ENCODE data around the gene TNFSF10. TPM values are rescaled to one million over a fixed set of nuclear protein-coding genes. Genes with fewer than 3 reads are reported as not detected.

Gene TNFSF10
- total and polyA plus RNA-seq, 9 of the 15 experiments (the other 6 are each of a cell fraction or from before 2014, with no cell fraction given) = 0.07 to 1.3 (median 0.27) TPM; not detected in 1

GRCh38 chr3:172539273-172539672 lies 16.0 kb upstream of the TNFSF10 start:
- ChIA-PET POLR2A (no interaction called here), CTCF (ENCODE audit: low intra/inter-chr PET ratio) (no interaction called here)
- peaks cover 5 to 6% of the 10 kb centered on the region in 2 experiments; a peak in 3 of 5 replicates for H3K4me1 ChIP-seq (replicated peaks in 1 of 2; ENCODE audit: control insufficient read depth in 2 of 2, insufficient read depth in 2 of 2, low read length in 2 of 2)
- no peak overlapping the region for H3K4me3 ChIP-seq
- no peak for FAIRE-seq
- no peak overlapping the region for H2AFZ ChIP-seq (ENCODE audit: low read depth, low read length)
- no peak for TF ChIP-seq CHAMP1 (IDR thresholded peaks at IDR 0.05)
- TF ChIP-seq ZNF384 (IDR thresholded peaks at IDR 0.05; ENCODE audit: low read depth, low read length) = no peak
- TF ChIP-seq, protein P1, sequence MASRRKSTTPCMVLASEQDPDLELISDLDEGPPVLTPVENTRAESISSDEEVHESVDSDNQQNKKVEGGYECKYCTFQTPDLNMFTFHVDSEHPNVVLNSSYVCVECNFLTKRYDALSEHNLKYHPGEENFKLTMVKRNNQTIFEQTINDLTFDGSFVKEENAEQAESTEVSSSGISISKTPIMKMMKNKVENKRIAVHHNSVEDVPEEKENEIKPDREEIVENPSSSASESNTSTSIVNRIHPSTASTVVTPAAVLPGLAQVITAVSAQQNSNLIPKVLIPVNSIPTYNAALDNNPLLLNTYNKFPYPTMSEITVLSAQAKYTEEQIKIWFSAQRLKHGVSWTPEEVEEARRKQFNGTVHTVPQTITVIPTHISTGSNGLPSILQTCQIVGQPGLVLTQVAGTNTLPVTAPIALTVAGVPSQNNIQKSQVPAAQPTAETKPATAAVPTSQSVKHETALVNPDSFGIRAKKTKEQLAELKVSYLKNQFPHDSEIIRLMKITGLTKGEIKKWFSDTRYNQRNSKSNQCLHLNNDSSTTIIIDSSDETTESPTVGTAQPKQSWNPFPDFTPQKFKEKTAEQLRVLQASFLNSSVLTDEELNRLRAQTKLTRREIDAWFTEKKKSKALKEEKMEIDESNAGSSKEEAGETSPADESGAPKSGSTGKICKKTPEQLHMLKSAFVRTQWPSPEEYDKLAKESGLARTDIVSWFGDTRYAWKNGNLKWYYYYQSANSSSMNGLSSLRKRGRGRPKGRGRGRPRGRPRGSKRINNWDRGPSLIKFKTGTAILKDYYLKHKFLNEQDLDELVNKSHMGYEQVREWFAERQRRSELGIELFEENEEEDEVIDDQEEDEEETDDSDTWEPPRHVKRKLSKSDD (conservative IDR thresholded peaks at IDR 0.05; ENCODE audit: low read length) = no peak
- no peak for TF ChIP-seq RB1 (IDR thresholded peaks at IDR 0.05; ENCODE audit: low read depth)
- no peak for TF ChIP-seq MCM3 (IDR thresholded peaks at IDR 0.05)
- TF ChIP-seq EGR1 (conservative IDR thresholded peaks at IDR 0.05) = no peak
- TF ChIP-seq, protein P2, sequence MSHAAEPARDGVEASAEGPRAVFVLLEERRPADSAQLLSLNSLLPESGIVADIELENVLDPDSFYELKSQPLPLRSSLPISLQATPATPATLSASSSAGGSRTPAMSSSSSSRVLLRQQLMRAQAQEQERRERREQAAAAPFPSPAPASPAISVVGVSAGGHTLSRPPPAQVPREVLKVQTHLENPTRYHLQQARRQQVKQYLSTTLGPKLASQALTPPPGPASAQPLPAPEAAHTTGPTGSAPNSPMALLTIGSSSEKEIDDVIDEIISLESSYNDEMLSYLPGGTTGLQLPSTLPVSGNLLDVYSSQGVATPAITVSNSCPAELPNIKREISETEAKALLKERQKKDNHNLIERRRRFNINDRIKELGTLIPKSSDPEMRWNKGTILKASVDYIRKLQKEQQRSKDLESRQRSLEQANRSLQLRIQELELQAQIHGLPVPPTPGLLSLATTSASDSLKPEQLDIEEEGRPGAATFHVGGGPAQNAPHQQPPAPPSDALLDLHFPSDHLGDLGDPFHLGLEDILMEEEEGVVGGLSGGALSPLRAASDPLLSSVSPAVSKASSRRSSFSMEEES (CRISPR knock-in tag; IDR thresholded peaks at IDR 0.05) = no peak
- no peak for TF ChIP-seq TSHZ1 (CRISPR knock-in tag; IDR thresholded peaks at IDR 0.05)
- no peak for TF ChIP-seq ZNF224 (CRISPR knock-in tag; IDR thresholded peaks at IDR 0.05)
- no peaks in the 10 kb centered on the region for H3K9me1 ChIP-seq (ENCODE audit: control insufficient read depth, insufficient read depth, low read length)
- H3K9me3 ChIP-seq (replicated peaks; ENCODE audit: control insufficient read depth, insufficient read depth, low read depth, low read length) = no peaks in the 10 kb centered on the region
- no peak overlapping the region for H3K9ac ChIP-seq (ENCODE audit: insufficient read depth in 1 of 2, low read depth in 2 of 2, low read length in 2 of 2)
- H3K4me2 ChIP-seq (ENCODE audit: insufficient read depth, low read length) = no peak overlapping the region
- H3K36me3 ChIP-seq (ENCODE audit: control insufficient read depth, insufficient read depth, low read length) = no peaks in the 10 kb centered on the region
- H4K20me1 ChIP-seq (replicated peaks; ENCODE audit: control insufficient read depth, insufficient read depth, low read length) = no peaks in the 10 kb centered on the region
- no peaks in the 10 kb centered on the region for H3K27me3 ChIP-seq (ENCODE audit: control insufficient read depth in 2 of 2, insufficient read depth in 2 of 2, low read length in 2 of 2)
- H3K27ac ChIP-seq (ENCODE audit: extremely low read depth, low read depth, low read length) = no peak overlapping the region
- H3K79me2 ChIP-seq (ENCODE audit: control insufficient read depth, insufficient read depth, low read length) = no peaks in the 10 kb centered on the region
- in situ Hi-C loops (cut with MboI) (no loop called here), intact Hi-C loops (cut with micrococcal nuclease) (no loop called here)
- 50% methylated on average over 4 of the region's 4 CpGs for WGBS (ENCODE audit: insufficient coverage, low coverage, missing lambda C conversion rate)
- no TSS peak for BruUV-seq (replicated peaks)
- no peak for DNase-seq (ENCODE audit: extremely low read depth in 1 of 4, low spot score in 3 of 4)
- no peak for ATAC-seq

All from K562 (cell line).